Activated T-helper 1 cell treated with anti-CD3 and anti-CD28 coated beads, Interleukin-2, amount 50 U/mL, for 16 hours (primary cell): ENCODE results near the gene CERS4.
"Not testable (repeated sequence)": the region's sequence is repeated elsewhere in the genome, so short reads cannot be mapped to it uniquely, and the experiment has no call there.

Experiments used
- DNase-seq, 2 donors: peaks; one replicate each; pipeline ENCODE4 v3.0.0-alpha.2; 2020; ENCODE audit warnings: low read depth in 1 of 2, low spot score in 1 of 2

Gene CERS4

DNA sequence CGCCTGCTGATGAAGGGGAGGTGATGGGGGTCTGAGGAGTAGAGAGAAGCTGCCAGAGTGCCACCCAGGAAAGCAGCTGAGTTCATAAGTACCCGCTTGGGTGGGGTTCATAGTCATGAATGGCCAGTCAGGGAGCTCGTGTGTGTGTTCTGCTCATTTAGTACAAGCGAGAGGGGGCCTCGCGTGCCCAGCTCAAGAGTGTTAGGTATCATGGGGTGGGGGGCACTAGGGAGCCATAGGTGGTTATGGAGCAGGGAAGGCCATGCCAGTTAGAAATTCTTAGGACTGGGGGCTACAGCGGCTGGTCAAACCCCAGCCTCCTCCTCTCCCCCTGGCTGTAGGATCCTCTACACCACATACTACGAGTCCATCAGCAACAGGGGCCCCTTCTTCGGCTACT, 52.2 kb downstream of the CERS4 start:
- no peak for DNase-seq

DNA sequence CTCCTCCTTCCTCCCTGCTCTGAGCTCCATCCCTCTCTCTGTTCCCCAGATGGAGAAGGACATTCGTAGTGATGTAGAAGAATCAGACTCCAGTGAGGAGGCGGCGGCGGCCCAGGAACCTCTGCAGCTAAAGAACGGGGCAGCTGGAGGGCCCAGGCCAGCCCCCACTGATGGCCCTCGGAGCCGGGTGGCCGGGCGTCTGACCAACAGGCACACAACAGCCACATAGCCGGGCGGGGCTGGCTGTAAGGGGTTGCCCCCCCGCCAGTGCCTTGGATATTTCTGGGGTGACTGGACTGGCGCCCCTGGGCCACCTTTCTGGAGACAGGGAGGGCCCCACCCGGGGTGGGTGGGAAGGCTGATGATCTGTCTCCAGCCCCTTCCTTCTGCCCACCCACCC, 52.7 kb downstream of the CERS4 start:
- no peak for DNase-seq

DNA sequence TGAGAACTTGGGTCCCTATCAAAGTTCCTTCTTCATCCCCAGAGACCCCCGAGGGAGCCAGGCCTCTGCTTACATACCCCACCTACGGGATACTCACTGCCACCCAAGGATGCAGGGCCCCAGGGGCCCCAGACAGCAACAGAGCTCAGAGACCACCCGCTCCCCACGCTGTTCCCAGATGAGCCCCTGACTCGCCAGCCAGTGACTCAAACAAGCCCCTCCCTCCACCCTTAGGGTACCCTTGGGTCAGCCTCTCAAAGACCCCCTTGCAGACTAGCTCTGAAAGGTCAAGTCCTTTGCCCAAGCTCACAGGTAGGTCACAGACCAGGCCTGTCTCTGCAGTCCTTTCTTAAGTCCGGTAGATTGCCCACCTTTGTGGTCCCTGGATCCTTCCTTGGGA, 53.3 kb downstream of the CERS4 start:
- no peak for DNase-seq

DNA sequence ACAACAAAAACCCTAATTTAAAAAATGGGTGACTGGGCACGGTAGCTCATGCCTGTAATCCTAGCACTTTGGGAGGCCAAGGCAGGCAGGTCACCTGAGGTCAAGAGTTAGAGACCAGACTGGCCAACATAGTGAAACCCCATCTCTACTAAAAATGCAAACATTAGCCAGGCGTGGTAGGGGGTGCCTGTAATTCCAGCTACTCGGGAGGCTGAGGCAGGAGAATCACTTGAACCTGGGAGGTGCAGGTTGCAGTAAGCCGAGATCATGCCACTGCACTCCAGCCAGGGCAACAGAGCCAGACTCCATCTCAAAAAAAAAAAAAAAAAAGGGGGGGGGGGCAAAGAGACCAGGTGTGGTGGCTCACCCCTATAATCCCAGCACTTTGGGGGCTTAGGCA, 55.1 kb downstream of the CERS4 start:
- not testable (repeated sequence) for DNase-seq

DNA sequence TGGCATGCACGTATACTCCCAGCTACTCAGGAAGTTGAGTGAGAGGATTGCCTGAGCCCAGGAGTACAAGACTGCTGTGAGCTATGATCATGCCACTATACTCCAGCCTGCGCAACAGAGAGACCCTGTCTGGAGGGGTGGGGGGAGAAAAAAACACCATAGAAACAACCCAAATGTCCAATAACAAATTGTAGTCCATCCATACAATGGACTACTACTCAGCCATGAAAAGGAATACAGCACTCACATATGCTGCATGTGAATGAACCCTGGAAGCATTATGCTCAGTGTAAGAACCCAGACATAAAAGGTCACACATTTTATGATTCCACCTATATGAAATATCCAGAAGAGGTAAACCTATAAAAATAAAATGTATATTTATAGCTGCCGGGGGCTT, 56.7 kb downstream of the CERS4 start:
- DNase-seq: no peak

DNA sequence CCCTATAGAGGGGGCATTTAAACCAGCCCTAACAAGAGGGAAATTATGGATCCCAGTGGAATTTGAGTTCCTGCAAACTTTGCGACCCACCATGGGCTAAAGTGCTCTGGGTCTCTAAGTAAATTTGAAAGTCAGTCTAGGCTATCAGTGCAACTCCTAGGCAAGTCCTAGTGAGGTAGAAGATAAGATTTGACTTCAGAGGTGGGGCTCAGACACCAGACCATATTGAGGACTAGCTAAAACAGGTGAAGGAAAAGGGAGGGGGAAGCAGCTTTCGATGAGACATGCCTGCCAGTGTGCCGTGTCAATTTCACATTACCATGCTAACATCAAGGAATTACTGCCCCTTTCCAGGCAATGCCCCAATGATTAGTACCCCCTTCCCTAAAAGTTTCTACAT, 60.6 kb downstream of the CERS4 start:
- no peak for DNase-seq

DNA sequence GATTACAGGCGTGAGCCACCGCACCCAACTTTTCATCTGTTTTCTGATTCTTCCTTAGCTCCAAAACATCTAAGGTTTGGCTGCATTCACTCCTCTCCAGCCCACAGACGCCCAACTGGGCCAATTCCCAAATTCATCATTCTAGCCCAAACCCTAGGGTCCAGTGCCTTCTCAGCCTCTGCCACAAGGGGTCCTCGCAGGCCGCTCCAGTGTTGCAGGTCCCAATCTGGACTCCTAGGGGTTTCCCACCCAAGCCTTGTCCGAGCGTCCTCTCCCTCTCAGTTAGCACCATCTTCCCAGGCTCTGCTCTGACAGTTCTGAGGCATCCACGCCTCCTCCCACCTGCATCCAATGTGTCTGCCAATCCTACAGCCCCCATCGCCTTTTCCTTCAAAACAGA, 67.3 kb downstream of the CERS4 start:
- not testable (repeated sequence) for DNase-seq

DNA sequence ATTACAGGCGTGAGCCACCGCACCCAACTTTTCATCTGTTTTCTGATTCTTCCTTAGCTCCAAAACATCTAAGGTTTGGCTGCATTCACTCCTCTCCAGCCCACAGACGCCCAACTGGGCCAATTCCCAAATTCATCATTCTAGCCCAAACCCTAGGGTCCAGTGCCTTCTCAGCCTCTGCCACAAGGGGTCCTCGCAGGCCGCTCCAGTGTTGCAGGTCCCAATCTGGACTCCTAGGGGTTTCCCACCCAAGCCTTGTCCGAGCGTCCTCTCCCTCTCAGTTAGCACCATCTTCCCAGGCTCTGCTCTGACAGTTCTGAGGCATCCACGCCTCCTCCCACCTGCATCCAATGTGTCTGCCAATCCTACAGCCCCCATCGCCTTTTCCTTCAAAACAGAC, 82.2 kb downstream of the CERS4 start:
- not testable (repeated sequence) for DNase-seq

DNA sequence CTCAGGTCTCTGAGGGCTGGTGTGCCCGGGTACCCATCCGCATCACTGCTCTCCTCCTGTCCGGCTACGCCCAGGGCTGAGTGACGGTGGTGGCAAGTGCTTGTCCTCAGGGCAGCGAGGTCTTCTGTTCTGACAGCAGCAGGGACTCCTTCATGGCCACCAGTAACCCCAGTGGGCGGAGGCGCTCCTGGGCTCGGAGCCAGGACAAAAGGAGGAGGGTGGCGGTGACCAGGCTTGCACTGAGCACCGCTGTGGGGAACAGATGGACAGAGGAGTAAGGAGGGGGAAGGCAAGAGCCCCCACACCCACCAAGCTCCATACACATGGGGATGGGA, 93.2 kb downstream of the CERS4 start:
- no peak for DNase-seq

DNA sequence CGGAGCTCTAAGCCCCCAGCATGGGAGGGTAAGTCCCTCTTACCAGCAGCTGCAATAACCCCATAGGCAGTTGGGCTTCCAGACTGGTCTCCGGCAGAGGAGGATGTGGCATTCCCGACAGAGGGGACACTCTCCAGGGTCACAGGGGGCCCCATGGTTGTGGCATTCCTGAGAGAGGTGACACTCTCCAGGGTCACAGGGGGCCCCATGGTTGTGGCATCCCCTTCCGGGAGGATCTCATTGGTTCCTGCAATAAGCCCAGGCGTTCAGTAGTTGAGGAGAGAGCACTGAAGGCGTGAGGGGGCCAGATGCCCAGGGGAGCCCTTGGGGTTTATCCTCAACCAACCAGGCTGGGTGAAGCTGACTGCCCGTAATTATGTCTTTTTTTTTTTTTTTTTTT, 93.6 kb downstream of the CERS4 start:
- no peak for DNase-seq

DNA sequence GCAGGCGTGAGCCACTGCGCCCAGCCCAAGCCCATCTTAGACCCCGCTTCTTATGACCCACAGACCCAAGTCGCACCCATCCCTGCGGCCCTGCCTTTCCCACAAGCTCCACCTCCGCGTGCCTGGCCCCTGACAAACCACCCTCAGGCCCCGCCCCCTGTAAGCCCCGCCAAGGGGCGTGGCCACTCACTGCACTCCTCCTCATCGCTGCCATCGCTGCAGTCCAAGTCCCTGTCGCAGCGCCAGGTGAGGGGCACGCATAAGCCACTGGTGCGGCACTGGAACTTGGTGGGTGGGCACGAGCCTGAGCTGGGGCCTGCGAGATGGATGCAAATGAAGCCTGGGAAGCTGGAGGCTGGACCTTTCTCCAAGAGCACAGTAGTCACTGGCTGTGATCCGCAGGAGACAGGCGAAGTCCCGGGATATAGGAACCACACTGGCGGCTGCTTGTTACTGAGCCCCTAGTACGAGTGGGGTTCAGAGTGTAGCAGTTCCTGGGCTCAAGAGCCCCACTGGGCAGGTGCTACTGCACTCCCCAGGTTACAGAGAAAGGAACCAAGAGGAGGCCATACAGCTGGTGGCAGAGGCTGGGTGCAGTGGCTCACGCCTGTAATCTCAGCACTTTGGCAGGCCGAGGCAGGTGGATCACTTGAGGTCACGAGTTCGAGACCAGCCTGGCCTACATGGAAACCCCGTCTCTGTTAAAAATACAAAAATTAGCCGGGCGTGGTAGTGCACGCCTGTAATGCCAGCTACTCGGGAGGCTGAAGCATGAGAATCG, 95.9 kb downstream of the CERS4 start:
- DNase-seq: no peak

DNA sequence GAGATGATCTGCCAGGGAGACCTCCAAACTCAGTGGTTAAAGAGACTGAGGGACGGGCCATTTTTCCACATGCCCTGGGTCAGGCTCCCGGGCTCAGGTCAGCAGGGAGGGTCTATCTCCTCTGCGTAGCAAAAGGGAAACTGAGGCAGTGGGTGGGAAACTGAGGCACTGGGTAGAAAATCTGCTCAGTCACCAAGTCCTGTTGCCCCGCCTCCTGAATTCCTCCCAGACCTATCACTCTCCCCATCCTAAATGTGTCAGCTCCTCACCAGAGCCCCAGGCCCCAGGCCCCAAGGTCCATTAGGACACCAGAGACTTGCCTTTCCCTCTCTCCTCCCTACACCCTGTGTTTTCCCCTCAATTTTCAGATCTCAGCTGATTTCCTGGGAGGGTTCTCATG, 96.6 kb downstream of the CERS4 start:
- no peak for DNase-seq

DNA sequence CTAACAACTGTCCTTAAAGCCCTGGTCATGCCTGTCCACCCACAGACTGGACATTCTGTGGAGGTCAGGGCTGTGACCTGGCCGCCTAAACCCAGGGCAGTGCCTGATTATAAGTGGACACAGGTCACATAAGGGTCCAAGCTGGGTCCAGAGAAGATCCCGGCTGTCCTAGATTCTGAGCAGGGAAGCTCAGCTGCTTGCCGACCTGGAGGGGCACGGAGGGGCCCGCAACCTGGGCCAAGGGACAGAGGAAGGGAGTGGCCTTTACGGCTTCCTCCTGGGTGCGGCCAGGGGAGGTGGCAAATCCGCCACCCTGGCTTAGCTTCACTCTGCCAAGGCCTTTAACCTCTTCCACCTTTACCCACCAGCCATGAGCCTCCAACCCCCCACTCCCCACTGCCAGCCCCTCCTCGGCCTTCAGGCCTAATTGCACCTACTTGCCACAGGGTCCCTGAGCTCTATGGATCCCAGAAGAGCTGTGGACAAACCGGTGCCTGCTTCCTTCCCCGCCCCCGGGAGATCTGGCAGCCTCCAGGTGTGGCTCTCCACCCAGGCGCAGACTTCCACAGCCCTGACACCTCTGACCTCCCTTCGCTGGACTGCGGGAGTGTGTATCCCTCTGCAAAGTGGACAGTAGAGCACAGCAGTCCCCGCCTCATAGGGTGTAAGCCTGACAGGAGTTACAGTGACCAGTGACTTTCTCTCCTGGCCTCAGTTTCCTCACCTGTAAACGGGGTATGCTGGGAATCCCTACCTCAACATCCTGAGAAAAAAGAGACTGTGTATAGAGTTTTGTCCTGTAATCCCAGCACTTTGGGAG, 97.3 kb downstream of the CERS4 start:
- DNase-seq: no peak

DNA sequence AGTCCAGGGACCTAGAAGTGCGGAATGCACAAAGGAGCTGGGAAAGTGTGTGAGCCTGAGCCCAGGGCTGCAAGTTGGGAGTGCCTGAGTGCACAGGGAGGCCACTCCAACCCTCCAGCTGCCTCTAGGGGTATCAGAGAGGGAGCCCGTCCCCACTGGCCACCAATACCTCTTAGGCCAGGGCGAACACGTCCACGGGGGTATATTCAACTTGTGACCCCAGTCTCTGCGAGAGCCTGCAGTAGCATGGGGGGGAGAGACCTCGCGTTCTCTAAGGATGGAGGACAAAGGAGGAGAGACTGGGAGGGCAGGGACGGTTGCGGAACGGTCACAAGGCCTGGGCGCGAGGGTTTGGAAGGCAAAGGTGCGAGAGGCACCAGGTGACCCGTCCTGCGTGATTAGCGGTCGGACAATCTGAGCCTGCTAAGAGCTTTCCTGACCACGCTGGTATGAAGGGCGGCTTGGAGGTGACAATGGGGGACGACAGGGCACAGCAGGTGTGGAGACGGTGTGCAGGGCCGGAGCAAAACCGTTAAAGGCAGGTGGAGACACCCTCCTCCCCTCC, 98.3 kb downstream of the CERS4 start:
- no peak for DNase-seq

DNA sequence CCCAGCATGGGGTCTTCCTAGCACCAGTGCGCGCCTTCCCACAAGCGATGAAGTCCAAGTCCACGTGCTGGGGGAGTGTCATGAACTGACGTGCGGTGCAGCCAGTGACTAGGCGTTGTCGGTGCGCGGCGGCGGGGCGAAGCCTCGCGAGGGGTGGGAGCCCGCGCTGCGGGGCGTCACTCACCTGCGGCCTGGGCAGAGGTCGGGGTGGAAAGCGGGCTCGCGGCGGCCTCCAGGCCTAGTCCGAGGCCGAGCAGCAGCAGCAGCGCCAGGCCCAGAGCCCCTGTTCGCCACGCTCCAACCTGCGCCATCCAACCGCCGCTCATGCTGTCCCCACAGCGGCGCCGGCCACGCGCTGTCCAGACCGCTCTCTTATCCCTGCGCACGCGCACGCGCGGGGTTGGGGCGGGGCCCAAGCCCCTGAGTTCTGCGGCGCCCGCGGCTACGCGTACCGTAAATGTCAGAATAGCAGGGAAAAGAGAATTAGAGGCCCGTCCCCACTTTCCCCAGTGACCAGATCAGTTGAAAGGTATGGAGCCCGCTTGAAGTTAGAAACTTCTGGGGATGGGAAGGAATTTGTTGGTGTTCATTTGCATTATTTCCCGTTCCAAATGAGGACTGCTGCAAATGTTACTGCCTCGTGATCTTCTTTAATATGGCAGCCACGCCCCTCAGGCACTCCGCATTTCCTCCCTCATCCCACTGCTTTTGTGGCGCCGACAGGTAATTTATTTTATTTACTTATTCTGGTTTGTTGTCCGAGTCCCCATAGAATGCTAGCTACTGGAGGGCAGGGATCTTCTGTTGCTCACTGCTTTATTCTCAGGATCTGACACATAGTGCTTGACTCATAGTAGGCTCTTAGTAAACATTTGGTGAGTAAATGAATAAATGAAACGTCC, 99.0 kb downstream of the CERS4 start, which contains the start of gene CD320:
Gene CD320, minus strand, starts transcription at position 394 of the 902 bp plus-strand sequence. Its CDS starts 68 bp downstream, at position 326.
- DNase-seq: peak; percentile 69 to 76

DNA sequence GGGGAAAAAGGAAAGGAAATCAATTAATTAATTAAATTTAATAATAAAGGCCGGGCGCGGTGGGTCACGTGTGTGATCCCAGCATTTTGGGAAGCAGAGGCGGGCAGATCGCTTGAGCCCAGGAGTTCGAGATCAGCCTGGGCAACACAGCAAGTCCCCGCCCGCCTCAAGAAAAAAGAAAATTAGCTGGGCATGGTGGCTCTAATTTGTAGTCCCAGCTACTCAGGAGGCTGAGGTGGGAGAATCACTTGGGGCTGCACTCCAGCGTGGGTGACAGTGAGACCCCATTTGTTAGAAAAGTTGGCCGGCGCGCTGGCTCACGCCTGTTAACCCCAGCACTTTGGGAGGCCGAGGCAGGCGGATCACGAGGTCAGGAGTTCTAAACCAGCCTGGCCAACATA, 99.7 kb downstream of the CERS4 start:
- no peak for DNase-seq

DNA sequence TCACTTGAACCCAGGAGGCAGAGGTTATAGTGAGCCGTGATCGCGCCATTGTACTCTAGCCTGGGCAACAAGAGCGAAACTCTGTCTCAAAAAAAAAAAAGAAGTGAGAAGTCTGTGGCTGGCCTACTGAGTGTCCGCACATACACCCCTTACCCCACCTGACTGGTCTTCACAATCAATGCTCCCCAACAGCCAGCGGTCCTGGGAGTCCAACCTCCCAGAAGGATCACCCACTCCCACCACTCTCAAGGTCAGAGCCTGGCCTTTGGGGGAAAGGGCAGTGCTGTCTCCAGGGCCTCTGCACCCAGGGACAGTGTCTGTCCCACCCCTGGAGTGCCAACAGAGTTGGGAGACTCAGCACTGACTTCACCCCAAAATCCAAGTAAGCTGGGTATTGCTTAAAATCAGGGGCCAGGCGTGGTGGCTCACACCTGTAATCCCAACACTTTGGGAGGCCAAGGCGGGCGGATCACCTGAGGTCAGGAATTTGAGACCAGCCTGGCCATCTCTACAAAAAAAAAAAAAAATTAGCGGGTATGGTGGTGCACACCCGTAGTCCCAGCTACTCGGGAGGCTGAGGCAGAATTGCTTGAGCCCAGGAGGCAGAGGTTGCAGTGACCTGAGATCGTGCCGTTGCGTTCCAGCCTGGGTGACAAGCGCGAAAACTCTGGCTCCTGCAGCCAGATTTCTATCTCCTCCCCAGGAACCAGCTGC, 101.3 kb downstream of the CERS4 start:
- DNase-seq: no peak

DNA sequence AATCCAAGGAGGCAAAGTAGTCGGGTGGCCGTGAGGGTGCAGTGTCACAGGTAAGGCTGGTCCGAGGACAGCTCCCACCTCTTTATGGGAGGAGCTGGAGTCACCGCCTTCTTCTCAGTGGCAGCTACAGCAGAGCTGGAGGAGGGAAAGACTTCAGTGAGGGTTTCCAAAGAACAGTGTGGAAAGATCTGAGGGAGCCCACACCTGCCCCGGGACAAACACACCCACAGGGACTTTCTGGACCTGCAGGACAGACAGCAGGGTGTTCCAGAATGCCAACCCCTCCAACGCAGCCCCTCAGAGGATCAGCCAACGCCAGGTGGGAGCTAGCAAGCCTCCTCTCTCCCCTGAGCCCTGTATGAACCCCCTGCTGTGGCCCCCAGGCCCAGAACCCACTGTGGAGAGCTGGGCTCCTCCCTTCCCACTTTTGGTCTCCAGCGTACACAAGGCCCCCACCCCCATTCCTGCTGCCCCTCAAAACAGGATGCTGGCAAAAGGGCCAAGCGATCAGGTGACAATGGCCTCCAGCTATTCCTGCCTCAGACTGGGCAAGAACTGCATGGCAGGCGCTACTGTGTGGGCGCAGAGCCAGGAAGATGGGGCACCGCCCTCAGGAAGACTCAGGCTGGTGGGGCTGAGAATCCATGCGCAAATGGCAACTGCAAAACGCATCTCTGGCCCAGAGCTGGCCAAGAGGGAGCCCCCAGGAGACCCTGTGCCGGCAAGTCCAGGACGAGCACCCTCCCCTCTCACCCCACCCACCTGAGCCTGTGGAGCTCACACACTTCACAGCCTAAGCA, 102.5 kb downstream of the CERS4 start:
- no peak for DNase-seq
